ENCODE results near the gene VEPH1.

Gene VEPH1

DNA sequence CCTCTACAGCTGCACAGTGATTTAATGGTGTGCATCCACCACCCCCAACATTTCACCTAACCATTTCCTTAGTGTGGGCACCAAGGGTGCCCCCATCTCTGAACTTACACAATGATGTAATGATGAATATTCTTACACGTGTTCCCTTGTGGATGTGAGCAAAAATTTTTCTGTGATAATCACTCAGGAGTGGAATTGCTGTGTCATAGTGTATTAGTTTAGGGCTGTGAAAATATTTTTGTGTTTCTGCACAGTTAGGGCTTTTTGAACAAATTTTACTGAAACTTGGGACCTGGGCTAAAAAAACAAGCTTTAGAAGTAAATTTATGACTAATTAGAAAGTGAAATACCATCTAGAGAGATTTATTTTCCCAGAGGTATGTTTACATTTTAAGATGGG is 208.7 kb downstream of the VEPH1 start:
- no peak for DNase-seq

DNA sequence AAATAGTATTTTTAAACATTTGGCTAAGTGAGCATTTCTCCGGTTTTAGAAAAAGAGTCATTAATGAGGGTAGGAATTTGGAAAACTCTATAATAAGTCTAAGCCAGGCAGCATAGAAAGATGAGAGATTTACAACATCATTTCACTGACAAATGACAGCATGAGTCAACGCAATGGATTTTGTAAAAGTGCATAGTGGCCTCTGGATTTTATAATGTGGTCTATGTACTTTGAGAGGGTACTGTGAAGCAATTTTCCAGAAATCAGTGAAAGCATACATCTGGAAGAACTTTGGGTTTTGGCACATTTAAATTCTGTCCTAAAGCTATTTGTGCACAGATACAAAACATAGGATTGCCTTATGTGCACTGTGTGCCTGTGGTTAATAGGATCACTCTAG is 212.4 kb downstream of the VEPH1 start:
- no peak for DNase-seq

DNA sequence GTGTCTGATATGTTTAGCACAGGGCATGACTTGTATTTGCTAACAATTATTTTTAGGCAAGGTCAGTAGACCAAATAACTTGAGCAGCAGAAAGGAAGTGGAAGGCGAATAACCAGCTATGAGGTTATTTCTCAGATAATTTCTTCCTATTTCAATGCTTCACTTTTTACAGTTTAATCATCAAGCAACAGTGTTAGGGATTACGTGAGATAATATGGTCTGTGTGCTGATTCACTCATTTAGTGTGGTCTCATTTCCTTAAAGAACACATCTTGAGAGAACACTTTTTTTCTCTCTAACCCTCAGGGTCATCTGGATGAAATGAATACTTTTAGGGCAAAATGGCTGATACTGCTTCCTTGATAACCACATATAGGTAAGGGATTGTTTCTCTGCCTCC is 217.2 kb downstream of the VEPH1 start:
- no peak for DNase-seq

DNA sequence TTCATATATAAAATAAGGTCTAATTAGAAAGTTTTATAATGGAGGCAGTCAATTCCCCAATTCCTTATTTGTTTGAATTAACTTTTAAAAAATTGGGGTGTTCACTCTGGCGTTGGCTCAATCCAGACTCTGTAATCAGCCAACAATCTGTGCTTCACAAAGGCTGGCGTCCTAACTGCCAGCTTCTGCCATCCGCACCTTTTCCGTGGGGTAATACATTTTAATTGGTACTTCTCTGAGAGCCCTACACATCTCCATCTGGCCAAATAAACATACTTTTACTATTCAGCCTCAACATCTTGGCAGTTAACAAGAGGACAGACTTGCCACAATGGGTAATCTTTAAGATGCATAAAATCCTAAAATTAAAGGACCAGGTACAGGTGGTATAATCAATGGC is 218.1 kb downstream of the VEPH1 start:
- DNase-seq: no peak

DNA sequence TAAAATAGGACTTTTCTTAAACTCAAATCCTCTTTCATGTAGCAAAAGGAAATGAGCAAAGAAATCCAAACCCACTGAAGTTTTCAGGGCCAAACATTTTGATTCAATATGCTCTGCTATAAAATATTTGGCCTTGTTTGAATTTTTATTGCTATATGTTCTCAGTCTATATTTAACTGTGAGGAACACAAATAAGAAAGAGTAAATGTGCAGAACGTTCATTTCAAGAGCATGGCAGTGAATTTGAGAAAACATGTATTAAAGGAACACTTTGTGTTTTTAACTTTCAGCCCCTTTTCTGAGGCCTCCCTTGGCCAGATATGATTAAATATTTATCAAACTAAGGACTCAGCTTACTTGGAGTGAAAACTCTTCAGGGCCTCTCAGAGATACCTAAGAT is 218.5 kb downstream of the VEPH1 start:
- no peak for DNase-seq

DNA sequence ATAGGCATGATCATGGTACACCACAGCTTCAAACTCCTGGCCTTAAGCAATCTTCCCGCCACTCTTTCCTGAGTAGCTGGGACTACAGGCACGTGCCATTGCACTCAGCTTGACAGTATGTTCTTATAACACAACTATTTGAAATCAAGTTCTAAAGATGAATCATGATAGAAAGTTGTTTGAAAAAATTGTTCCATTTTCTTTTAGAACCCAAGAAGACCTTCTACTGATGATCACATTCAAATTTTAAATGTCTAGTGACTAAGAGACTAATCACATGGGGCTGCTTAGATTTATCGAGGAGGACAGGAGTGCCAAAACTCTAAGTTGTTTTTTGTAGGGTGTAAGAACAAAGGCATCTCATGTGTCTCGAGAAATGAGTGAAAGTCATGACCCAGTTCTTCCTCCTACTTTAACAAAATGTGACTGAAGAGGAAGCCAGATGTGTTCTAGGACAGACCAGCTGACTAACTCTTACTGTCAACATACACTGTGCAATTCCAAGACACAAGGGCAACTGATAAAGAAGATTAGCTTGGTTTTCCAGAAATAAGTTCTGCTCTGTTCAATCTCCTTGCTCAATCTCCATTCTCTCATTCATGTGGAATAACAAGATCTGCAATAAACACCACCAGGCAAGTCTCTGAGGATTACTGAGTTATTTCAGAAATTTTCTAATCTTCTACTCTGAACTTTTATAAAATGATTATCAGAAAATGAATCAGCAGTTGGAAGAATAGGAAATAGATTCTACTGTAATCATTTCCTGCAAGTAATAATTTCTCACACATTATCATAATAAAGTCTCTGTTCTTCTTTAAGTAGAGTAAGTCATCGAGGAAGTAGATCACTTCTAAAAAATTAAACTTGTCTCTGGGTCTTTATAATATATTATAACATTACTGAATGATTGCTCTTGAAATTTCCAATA is 220.7 kb downstream of the VEPH1 start:
- no peak for DNase-seq

DNA sequence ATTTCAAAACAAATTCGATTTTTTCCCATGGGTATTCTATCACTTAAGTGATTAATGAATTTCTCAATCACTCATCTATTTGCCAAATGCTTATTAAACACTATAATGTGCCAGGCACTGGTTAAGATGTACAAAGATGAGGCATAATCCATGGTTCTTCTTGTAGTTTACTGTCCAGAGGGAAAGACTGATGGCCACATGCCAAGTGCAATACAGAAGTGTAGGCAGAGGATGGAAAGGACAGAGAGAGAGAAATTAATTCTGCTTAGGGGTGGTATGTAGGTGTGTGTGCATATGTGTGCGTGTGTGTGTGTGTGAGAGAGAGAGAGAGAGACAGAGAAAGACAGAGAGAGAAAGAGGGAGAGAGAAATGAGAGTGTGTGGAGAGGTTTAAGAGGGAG is 222.4 kb downstream of the VEPH1 start:
- no peak for DNase-seq

DNA sequence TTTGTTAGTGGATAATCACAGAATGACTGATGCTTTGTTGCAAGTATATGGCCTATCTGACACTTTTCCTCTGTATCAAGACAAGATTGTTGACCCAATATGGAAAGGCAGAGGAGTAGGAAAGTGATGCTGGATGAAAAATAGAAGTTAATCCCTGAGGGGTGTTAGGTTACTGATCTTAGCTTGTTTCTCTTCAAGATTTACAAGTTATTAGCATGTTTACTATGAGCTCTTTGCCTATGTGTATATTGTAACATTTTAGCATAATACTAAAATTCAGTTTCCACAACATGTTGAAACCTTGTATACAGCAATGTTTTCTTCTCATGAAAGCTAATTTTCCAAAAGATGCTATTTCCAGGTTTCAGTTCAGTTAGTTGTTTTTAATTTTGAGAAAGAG is 222.9 kb downstream of the VEPH1 start:
- no peak for DNase-seq

DNA sequence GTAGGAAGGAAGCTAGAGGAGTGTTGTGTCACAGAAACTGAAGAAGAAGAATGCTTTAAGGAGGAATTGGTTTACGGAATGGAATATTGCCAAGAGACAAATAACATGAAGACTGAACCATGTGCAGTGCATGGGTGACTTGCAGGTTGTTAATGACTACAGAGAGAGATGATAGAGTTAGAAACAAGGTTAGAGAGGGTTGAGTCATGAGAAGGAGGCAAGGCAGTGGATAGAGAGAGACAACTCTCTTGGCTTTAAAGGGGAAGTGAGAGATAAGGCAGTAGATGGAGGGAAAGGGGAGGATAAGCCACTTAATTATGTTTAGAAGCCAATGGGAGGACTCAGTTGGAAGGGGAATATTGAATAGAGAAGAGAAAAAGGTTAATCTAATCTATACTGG is 224.0 kb downstream of the VEPH1 start:
- no peak for DNase-seq

DNA sequence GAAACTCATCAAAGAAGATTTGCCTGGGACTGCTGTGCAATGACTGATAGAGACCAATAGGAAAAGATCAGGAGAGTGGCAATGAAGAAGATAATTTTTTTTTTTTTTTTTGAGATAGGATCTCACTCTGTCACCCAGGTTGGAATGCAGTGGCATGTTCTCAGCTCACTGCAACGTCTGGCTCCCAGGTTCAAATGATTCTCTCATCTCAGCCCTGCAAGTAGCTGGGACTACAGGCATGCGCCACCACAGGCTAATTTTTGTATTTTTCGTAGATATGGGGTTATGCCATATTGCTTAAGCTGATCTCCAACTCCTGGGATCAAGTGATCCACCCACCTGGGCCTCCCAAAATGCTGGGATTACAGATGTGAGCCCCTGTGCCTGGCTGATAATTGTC is 226.4 kb downstream of the VEPH1 start:
- DNase-seq: no peak

DNA sequence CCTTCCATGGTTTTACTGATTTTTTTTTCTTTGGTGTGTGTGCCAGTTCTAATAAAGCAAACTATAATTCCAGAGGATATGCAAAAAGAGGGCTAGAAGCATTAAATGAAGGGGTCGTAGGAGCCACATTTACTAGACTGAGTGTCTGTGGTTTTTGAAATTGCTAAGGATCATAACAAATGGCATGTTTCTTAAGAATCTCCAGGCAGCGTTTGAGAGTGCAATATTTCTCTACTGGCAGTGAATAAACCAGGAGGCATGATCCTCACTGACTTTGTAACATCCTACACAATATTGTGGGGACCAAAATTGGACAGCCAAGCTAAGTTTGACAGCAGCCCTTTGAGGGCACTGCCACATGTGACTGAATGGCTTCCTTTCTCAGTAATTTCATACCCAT is 227.4 kb downstream of the VEPH1 start:
- DNase-seq: no peak

DNA sequence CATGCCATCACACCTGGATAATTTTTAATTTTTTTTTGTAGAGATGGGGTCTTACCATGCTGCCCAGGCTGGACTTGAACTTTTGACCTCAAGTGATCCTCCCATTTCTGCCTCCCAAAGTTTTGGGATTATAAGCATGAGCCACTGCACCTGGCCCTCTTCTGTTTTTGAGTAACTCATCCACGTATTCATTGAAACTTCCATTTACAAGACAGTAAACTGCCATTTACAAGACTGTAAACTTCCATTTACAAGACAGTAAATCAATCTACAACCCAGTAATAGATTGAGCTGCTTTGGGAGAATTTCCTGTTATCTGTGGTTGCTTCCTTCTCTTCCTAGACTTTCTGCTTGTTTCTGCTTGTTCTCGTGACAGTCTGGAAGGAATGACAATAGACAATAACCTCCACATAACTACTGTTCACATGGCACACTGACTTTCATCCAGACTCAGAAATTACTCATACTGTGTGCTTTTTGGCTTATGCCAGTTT is 228.5 kb downstream of the VEPH1 start:
- DNase-seq: no peak

DNA sequence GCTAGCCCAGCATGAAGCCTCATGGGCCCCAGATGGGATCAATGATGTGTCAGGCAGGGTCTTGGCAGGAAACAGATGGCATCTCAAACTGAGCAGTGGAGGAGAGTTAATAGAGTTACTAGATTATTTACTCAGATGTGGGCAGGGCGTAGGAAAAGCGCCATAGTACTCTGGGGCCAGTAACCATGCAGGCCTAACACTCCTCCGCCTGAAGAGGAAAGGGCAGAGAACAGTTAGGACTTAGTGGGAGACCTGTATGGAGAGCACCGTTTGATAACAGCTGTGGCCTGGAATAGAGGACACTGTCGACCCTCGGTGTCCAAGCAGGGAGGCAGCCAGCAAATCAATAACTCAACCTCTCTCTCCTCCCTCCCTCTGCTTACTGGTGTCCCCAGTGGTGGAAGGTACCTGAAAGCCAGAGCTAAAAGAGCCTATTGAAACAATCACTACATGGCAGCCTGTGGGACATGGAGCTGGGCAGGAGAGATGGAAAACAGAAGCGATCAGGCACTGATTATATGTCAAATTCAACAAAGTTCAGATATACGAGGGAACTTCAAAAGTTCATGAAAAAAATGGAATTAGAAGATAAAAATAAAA is 231.8 kb downstream of the VEPH1 start:
- DNase-seq: no peak

DNA sequence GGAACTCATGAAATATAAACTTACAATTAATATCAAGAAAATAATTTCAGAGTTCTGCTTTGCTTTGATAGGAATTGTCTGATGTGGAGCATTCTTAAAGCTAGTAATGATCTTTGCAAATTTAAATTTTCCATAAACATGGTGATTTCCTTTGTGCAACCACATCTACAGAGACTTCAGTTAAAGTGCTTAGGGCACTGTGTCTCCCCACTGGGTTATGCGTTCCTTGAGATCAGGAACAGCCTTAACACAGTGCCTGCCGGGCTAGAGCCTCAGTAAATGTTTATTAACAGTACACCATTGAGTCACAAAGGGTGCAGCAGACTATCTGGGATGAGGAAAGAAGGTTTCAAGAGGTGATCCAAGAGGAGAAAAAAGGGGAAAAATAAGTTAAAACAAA is 235.2 kb downstream of the VEPH1 start:
- DNase-seq: no peak

DNA sequence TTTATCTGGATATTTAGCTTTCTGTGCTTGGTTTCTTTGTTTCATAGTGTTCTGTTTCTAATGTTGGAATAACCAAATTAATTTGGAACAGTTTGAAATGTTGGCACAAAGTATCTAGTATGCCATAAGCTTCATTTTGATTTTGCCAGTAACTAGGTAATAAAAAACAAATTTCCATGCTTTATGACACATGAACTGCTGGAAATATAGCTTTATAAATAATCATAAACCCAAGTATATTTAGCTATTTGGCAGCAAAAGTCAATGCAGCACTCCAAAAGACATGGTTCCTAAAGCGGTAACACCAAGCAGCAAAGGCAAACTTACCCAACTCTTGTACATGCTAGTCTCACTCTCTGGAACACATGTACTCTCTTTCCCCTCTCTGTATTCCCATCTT is 237.3 kb downstream of the VEPH1 start:
- DNase-seq: no peak

DNA sequence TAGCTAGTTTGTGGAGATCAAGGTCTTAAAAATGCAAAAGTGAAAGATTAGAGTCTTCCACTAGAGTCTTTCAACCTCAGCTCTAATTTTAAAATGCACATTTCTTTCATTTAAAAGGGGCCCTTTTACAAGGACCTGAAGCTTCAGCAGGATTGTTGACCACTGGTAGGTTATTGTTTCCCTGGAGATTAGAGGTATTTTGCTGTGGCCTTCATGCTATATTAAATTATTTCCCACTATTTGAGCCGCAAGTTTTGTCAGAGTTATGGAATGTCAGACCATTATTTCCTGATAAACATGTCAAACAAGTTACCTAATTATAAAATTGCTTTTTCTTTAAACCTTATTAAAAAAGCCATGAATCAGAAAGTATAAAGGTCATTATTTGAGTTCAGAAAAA is 240.2 kb downstream of the VEPH1 start:
- no peak for DNase-seq

DNA sequence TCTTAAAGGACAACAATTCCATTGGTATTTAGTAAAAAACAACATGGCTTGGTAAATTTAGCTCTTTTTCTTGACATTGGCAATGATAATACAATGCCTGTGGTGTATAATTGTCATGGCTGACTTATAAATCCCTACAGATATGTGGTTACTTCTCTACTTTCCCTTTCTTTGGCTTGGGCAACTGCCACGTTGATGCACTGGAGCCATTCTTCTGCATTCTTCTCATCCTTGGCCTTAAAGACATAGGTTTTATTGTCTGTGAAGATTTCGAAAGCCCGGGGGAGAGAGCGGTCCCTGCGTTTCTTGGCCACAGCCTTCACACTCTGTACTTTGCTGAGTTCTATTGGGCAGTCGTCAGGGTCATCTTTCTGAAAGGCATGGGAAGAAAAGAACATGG is 242.2 kb downstream of the VEPH1 start:
- no peak for DNase-seq

DNA sequence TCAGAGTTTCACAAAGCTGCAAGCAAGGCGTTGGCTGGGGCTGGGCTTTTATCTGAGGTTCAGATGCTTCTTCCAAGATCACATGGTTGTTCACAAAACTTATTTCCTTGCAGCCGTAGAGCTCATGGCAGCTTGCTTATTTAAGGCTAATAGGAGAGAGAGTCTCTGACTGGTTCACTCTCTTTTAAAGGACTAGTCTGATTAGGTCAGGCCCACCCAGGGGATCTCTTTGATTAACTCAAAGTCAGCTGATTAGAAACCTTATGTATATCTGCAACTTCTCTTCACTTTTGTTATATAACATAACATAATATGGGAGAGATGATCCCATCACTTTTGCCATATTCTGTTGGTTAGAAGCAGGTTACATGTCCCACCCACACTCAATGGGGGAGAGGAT is 243.4 kb downstream of the VEPH1 start:
- DNase-seq: no peak

DNA sequence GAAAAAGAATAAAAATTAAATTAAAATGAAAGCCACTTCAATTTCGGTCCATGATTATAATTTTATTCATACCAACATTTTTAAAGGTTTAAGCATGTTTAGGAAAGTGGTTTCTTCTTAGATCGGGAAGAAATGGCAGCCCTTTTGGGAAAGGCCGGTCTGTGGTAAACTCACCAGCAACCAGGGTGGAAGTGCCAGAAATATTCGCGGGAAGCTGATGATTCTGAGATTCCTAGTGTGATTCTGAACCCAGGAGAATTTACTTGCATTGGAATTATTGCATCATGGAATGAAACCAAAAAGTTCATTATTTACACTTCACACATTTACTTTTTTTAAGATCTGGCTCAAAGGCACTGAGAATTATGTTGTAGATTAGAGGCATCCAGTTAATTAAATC is 246.1 kb downstream of the VEPH1 start:
- no peak for DNase-seq

DNA sequence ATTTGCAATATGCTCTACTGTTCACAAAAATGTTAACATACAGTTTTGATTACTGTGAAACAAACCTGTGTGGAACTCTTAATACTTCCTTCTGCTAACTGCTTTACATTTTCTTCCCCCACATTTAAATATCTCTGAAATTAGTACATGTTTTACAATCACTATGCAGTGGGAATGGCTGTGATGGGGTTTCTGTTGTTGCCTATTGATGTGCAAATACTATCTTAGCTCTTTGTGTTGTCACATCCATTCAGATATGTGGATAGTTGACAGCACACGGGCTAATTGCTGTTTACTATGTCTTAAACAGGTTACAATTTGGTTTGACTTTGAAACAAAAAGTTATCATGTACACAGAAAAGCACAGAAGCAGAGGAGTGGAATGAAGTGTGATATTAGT is 247.4 kb downstream of the VEPH1 start:
- DNase-seq: no peak

DNA sequence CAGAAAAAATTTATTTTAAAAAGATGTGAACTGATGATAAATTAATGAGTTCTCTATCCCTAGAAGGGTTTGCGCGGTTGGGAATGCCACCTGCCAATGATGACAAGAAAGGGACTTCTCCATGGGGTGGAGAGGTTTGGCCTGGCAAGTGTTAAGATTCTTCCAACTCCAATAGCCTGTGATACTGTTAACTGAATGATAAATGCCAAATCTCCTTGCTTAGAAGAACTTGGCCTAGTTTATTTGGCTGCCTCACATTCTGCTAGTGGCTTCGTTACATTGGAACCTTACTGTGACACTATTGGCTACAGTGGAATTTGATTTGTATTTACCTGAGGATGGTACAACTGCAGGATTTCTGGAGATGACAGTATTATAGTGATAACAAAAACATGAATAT is 251.5 kb downstream of the VEPH1 start:
- no peak for DNase-seq

DNA sequence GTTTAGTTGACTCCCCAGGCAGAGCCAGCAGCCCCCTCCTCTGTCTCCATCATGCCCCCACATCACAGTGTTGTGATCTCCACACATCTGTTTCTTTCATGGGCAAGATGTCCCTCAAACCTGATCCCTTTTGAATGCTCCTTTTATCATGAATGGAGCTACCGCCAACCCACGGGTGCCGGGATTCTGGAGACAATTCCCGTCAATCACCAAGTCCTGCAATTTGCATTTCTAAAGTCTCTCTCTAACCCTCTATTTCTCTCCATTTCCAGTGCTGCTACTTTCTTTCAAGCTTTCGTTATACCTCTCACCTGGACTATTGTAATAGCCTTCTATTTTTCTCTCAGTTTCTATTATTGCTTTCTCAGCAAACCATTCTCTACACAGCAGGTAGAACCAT is 253.6 kb downstream of the VEPH1 start:
- no peak for DNase-seq

DNA sequence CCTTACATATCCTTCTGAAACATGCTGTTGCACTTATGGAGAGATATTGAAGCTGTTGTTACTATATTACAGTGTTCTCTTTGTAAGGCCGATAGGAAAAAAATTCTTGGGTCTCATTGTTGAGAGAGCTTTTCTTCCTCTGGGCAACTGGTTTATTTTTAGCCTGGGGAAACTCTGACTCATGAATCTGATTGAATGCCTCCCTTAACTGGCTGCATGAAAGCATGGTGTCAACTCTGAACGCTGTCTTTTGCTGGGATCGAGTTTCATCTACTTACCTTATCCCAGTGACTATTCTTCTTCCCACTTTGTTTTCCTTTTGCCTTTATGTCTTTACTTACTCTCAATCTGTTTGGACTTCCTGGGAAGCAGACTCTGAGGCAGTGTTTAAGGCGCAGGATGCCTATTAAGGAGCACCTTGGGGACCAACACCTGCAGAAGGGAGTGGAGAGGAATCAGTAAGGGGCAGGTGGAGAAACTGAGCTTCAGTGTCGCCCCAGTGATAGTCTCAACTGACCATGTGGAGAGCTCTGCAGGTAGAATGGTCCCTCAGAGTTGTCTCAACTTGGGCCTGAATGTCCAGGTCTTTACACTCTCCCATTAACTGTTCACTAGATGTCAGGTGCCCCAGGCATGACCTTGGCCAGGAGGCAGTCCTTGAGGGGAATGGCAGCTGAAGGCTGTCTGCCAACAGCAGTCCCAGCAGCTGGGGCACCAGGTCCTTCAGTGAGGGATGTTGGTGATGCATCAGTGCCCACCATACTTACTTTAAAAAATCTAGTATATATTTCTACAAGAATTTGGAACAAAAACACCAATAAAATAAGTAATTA is 254.4 kb downstream of the VEPH1 start:
- no peak for DNase-seq

DNA sequence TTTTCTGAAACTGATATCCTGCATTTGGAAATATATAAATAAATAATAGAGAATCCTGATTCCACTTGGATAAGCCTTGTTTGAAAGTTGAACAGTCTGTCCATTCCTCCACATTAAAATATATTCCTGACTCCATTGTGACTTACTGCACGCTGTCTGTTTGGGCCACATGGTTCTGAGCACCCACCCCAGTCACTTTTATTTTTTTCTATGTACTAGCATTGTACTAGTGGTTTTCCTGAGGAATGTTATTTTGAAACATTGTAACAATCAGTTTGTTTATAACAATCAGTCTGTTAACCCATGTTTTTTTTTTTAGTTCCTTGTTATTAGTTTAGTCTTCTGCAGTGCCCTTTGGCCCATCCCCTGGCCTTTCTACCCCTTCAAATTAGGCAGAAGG is 255.8 kb downstream of the VEPH1 start:
- no peak for DNase-seq
